K562 (cell line): Measurements from ENCODE around the gene GSG1L2. TPM values are rescaled to one million over a fixed set of nuclear protein-coding genes. Genes with fewer than 3 reads are reported as not detected.

Experiments used
- ATAC-seq: fragments of 200-7000 bp; cut with Tn5 transposase; 3 replicates; pipeline ENCODE4 v1.9.1; 2020; ENCODE audit warnings: moderate library complexity
- BruUV-seq: library from RNA; stranded (reverse); fragments of 400-500 nt; replicated peaks from 2 replicates; lab custom pipeline; 2021; lab: Mats Ljungman, UMichigan
- CTCF ChIA-PET: fragments of 300-600 bp; formaldehyde crosslinking; extraction: SDS; loops from one replicate; lab custom pipeline; 2021; ENCODE audit warnings: low intra/inter-chr PET ratio; lab: Yijun Ruan, JAX
- POLR2A ChIA-PET: fragments of 300-600, 350-650 bp; sonication (Branson Sonifier 250); formaldehyde crosslinking; extraction: SDS; loops from one replicate; lab custom pipeline; 2021; ENCODE audit warnings: antibody characterized with exemption, inconsistent platforms; lab: Yijun Ruan, JAX
- DNase-seq, 4 experiments: peaks; one replicate each; pipeline versions ENCODE4 v3.0.0 to v3.0.0-alpha.2; 2011 to 2018; ENCODE audit warnings: low spot score in 3 of 4, mixed read lengths in 3 of 4; ENCODE audit errors: extremely low read depth in 1 of 4
- FAIRE-seq: peaks from 2 replicates; lab custom pipeline; 2011; peaks lifted over from hg19 to GRCh38; lab: Jason Lieb, UNC
- H2AFZ ChIP-seq: 2 replicates; pipeline ENCODE4 v1.6.0; 2011; ENCODE audit warnings: low read depth, low read length, control low read depth, inconsistent platforms
- H3K27ac ChIP-seq: fragments of 200-600 bp; 3 replicates; pipeline ENCODE4 v1.8.0; 2011; ENCODE audit warnings: low read depth, mild to moderate bottlenecking, control low read depth, inconsistent platforms, low read length, moderate library complexity, mixed read lengths; ENCODE audit errors: extremely low read depth
- H3K27me3 ChIP-seq, 2 experiments: fragments of 300-600 bp in 1 of 2; 2 replicates in 1 of 2; 3 replicates in 1 of 2; pipeline versions ENCODE4 v1.6.0 to v1.8.0; 2011; ENCODE audit warnings: inconsistent platforms in 2 of 2, low read length in 2 of 2, mild to moderate bottlenecking in 1 of 2, mixed read lengths in 1 of 2, moderate library complexity in 1 of 2; ENCODE audit not compliant: control insufficient read depth in 2 of 2, insufficient read depth in 2 of 2
- H3K36me3 ChIP-seq: fragments of 300-600 bp; 3 replicates; pipeline ENCODE4 v1.8.0; 2011; ENCODE audit warnings: mild to moderate bottlenecking, low read length, inconsistent platforms; ENCODE audit not compliant: control insufficient read depth, insufficient read depth
- H3K4me1 ChIP-seq, 2 experiments: fragments of 200-600 bp in 1 of 2; replicated peaks in 1 of 2; 2 replicates in 1 of 2; 3 replicates in 1 of 2; pipeline versions ENCODE4 v1.5.1 to v1.8.0; 2011; ENCODE audit warnings: inconsistent platforms in 2 of 2, low read length in 2 of 2, mild to moderate bottlenecking in 1 of 2, mixed read lengths in 1 of 2, moderate library complexity in 1 of 2; ENCODE audit not compliant: control insufficient read depth in 2 of 2, insufficient read depth in 2 of 2
- H3K4me2 ChIP-seq: 2 replicates; pipeline ENCODE4 v1.6.1; 2011; ENCODE audit warnings: low read length, control low read depth, inconsistent platforms, mixed read lengths; ENCODE audit not compliant: insufficient read depth
- H3K4me3 ChIP-seq: fragments of 200-600 bp; sonication (generic), shearing (Covaris generic); 2 replicates; pipeline ENCODE4 v1.5.1; 2016; ENCODE audit warnings: control low read depth, inconsistent platforms
- H3K79me2 ChIP-seq: fragments of 200-600 bp; 3 replicates; pipeline ENCODE4 v1.8.0; 2011; ENCODE audit warnings: low read length, inconsistent platforms; ENCODE audit not compliant: control insufficient read depth, insufficient read depth
- H3K9ac ChIP-seq, 2 experiments: 2 replicates each; pipeline versions ENCODE4 v1.6.0 to v1.6.1; 2011; ENCODE audit warnings: low read depth in 2 of 2, low read length in 2 of 2, control low read depth in 1 of 2, inconsistent platforms in 1 of 2, mild to moderate bottlenecking in 1 of 2, mixed read lengths in 1 of 2; ENCODE audit not compliant: insufficient read depth in 1 of 2
- H3K9me1 ChIP-seq: one replicate; pipeline ENCODE4 v1.6.0; 2011; ENCODE audit warnings: inconsistent platforms, mild to moderate bottlenecking, low read length, moderate library complexity; ENCODE audit not compliant: control insufficient read depth, insufficient read depth
- H3K9me3 ChIP-seq: replicated peaks from 2 replicates; pipeline ENCODE4 v1.5.1; 2011; ENCODE audit warnings: low read depth, low read length, inconsistent platforms; ENCODE audit not compliant: control insufficient read depth, insufficient read depth
- H4K20me1 ChIP-seq: replicated peaks from 2 replicates; pipeline ENCODE4 v1.6.1; 2011; ENCODE audit warnings: low read length, inconsistent platforms, mixed read lengths; ENCODE audit not compliant: control insufficient read depth, insufficient read depth
- BRD9 ChIP-seq: fragments of 450-650 bp; IDR thresholded peaks from 2 replicates; pipeline ENCODE4 v1.6.1; 2018; ENCODE audit warnings: low read depth; ENCODE audit not compliant: partially characterized antibody
- CHD2 ChIP-seq: IDR thresholded peaks from 2 replicates; pipeline ENCODE4 v1.6.1; 2011; ENCODE audit warnings: low read depth, low read length
- NR3C1 ChIP-seq: sonication (generic); formaldehyde crosslinking; IDR thresholded peaks from 2 replicates; pipeline ENCODE4 v1.8.1; 2022; ENCODE audit warnings: missing genetic modification reagents
- PRPF4 ChIP-seq: fragments of 200-400 bp; formaldehyde crosslinking; IDR thresholded peaks from one replicate; pipeline ENCODE4 v1.6.1; 2017; ENCODE audit warnings: low read length, low read depth, mild to moderate bottlenecking; ENCODE audit not compliant: insufficient read depth, poor library complexity, severe bottlenecking
- SOX6 ChIP-seq: fragments of 450-650 bp; IDR thresholded peaks from 2 replicates; pipeline ENCODE4 v1.6.1; 2014; ENCODE audit warnings: mild to moderate bottlenecking
- TAF7 ChIP-seq: fragments of 450-650 bp; IDR thresholded peaks from 2 replicates; pipeline ENCODE4 v1.6.1; 2016; ENCODE audit warnings: missing genetic modification characterization, missing compliant biosample characterization
- TBL1XR1 ChIP-seq, 2 experiments: IDR thresholded peaks; 2 replicates each; pipeline ENCODE4 v1.6.1; 2012; ENCODE audit warnings: improper control_type of control experiment in 2 of 2, low read length in 2 of 2, mild to moderate bottlenecking in 1 of 2
- TBP ChIP-seq: optimal IDR thresholded peaks from 2 replicates; pipeline ENCODE3; 2011; ENCODE audit warnings: low read depth, low read length, improper control_type of control experiment
- TCFL5 ChIP-seq: fragments of 250-450 bp; sonication (Bioruptor Pico); conservative IDR thresholded peaks from 2 replicates; pipeline ENCODE4 v1.6.1; 2021; ENCODE audit warnings: mild to moderate bottlenecking, moderate library complexity, matching md5 sums
- TRIM25 ChIP-seq: fragments of 450-650 bp; IDR thresholded peaks from 2 replicates; pipeline ENCODE4 v1.7.0; 2016; ENCODE audit warnings: borderline replicate concordance
- ZNF3 ChIP-seq: fragments of 250-450 bp; sonication (Bioruptor Pico); IDR thresholded peaks from 2 replicates; pipeline ENCODE4 v1.5.0; 2021; ENCODE audit warnings: mild to moderate bottlenecking, moderate library complexity
- ZNF830 ChIP-seq: fragments of 250-450 bp; sonication (Bioruptor Pico); IDR thresholded peaks from 2 replicates; pipeline ENCODE4 v1.5.0; 2021; ENCODE audit warnings: mild to moderate bottlenecking
- WGBS: fragments of 100-300 bp; shearing (Covaris generic); methylation state at CpG from one replicate; pipeline ENCODE4 v1.1.6; 2016; ENCODE audit warnings: low coverage, mixed read lengths; ENCODE audit not compliant: insufficient coverage; ENCODE audit errors: missing lambda C conversion rate; 5-methylcytosine and 5-hydroxymethylcytosine counted together
- in situ Hi-C: fragments of 300-500 bp; cut with MboI; formaldehyde crosslinking; loops from 4 replicates; pipeline ENCODE4 v1.15.0; 2018; ENCODE audit warnings: inconsistent platforms, mixed read lengths
- intact Hi-C: fragments of 100-400 bp; cut with micrococcal nuclease; formaldehyde crosslinking; loops from 2 replicates; pipeline ENCODE4 v1.14.2; 2022
- polyA plus RNA-seq, 8 experiments: library from polyadenylated mRNA; depleted of rRNA in 4 of 8; stranded (reverse) in 5 of 8; unstranded in 3 of 8; fragments of >200 nt; fragmentation: Nextera tagmentation in 2 of 8; fragmentation: Illumina TruSeq in 1 of 8; extraction: Ambion mirVana in 2 of 8; extraction: Trizol in 1 of 8; gene quantifications; 2 replicates each; pipeline versions ENCODE4 v1.2.1 to v1.2.3, GENCODE V29; 2011 to 2014; ENCODE audit warnings: inconsistent platforms in 1 of 8, missing spikeins in 1 of 8
- total RNA-seq, 7 experiments: library from RNA; depleted of rRNA in 6 of 7; stranded (reverse); fragments of >200 nt in 6 of 7; fragmentation: Illumina TruSeq in 2 of 7; extraction: Trizol in 2 of 7; gene quantifications; 2 replicates each; pipeline versions ENCODE4 v1.2.1 to v1.2.3, GENCODE V29; 2011 to 2021; ENCODE audit warnings: low replicate concordance in 1 of 7
- TF ChIP-seq, protein P1 (sequence below): fragments of 450-650 bp; IDR thresholded peaks from 2 replicates; pipeline ENCODE4 v1.6.1; 2016; ENCODE audit warnings: antibody characterized with exemption
- TF ChIP-seq, protein P2 (sequence below): fragments of 450-650 bp; formaldehyde crosslinking; IDR thresholded peaks from 2 replicates; pipeline ENCODE4 v1.4.0; 2022; ENCODE audit warnings: missing genetic modification characterization

GSG1L2 gene
- total and polyA plus RNA-seq, 9 of the 15 experiments (the other 6 are each of a cell fraction or from before 2014, with no cell fraction given), result not detected

GRCh38 chr17:9862949-9863348 lies 41.1 kb upstream of the GSG1L2 start:
- Histone ChIP-seq H3K27ac (no peak overlapping the region), H3K9ac (no peak overlapping the region), H3K79me2 (no peaks in the 10 kb centered on the region), H4K20me1 (no peaks in the 10 kb centered on the region), H3K4me3 (no peak overlapping the region)
- intact Hi-C loops, result no loop called here
- ATAC-seq (no peak), DNase-seq (no peak)
- POLR2A ChIA-PET, result no interaction called here
- WGBS, result 0% methylated on average over 4 of the region's 4 CpGs
- no TSS peak for BruUV-seq
- no peak for TF ChIP-seq SOX6
- TF ChIP-seq, protein P1, sequence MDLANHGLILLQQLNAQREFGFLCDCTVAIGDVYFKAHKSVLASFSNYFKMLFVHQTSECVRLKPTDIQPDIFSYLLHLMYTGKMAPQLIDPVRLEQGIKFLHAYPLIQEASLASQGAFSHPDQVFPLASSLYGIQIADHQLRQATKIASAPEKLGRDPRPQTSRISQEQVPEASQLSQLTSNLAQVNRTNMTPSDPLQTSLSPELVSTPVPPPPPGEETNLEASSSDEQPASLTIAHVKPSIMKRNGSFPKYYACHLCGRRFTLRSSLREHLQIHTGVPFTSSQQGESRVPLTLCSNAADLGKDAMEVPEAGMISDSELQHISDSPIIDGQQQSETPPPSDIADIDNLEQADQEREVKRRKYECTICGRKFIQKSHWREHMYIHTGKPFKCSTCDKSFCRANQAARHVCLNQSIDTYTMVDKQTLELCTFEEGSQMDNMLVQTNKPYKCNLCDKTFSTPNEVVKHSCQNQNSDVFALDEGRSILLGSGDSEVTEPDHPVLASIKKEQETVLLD, result no peak
- TF ChIP-seq TBP, result no peak
- TF ChIP-seq NR3C1, result no peak
- TF ChIP-seq, all 486 proteins: peak for 0
- H3K4me2 ChIP-seq, result no peak overlapping the region
- no peaks in the 10 kb centered on the region for H3K36me3 ChIP-seq
- H3K27me3 ChIP-seq, result no peaks in the 10 kb centered on the region
- H2AFZ ChIP-seq, result no peak overlapping the region
- H3K9me3 ChIP-seq, result no peaks in the 10 kb centered on the region
- in situ Hi-C loops, result no loop called here
- no peak for FAIRE-seq
- H3K9me1 ChIP-seq, result no peaks in the 10 kb centered on the region
- H3K4me1 ChIP-seq, result no peaks in the 10 kb centered on the region
- CTCF ChIA-PET, result no interaction called here

DNA sequence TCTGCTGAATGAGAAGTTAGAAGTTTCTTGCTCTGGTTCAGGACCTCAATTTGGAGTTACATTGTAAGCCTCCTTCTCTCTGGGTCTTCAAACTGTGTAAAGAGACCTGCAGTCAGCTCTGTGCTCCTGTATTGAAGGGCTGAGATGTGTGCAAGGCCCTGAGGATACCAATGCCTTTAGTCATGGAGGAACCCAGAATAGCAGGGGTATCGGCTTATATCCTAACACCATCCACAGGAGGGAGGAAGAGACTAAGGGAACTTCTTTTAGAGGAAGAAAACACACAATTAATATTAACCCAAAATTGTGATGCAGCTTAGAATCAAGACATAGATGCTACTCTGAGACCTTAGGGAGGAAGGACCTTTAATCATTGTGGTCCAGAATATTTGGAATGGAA lies 40.3 kb upstream of the GSG1L2 start:
- no peak overlapping the region for H3K4me2 ChIP-seq
- no peaks in the 10 kb centered on the region for H3K27me3 ChIP-seq
- no CpG with 5 or more reads among the region's 1 CpG for WGBS
- ChIA-PET POLR2A (no interaction called here), CTCF (no interaction called here)
- intact Hi-C loops (no loop called here), in situ Hi-C loops (no loop called here)
- H3K79me2 ChIP-seq, result no peaks in the 10 kb centered on the region
- DNase-seq (no peak), ATAC-seq (no peak), FAIRE-seq (no peak)
- no peak overlapping the region for H3K4me3 ChIP-seq
- no peak overlapping the region for H3K9ac ChIP-seq
- no TSS peak for BruUV-seq
- no peak overlapping the region for H3K27ac ChIP-seq
- H2AFZ ChIP-seq, result no peak overlapping the region
- no peaks in the 10 kb centered on the region for H3K9me3 ChIP-seq
- no peaks in the 10 kb centered on the region for H3K4me1 ChIP-seq
- no peaks in the 10 kb centered on the region for H4K20me1 ChIP-seq
- no peaks in the 10 kb centered on the region for H3K9me1 ChIP-seq
- H3K36me3 ChIP-seq, result no peaks in the 10 kb centered on the region
- TF ChIP-seq TAF7 (tag), result no peak
- TF ChIP-seq ZNF830 (CRISPR knock-in tag), result no peak
- TF ChIP-seq BRD9, result no peak
- TF ChIP-seq CHD2, result no peak
- no peak for TF ChIP-seq TCFL5
- TF ChIP-seq PRPF4, result no peak
- no peak for TF ChIP-seq ZNF3 (CRISPR knock-in tag)
- TF ChIP-seq, protein P2, sequence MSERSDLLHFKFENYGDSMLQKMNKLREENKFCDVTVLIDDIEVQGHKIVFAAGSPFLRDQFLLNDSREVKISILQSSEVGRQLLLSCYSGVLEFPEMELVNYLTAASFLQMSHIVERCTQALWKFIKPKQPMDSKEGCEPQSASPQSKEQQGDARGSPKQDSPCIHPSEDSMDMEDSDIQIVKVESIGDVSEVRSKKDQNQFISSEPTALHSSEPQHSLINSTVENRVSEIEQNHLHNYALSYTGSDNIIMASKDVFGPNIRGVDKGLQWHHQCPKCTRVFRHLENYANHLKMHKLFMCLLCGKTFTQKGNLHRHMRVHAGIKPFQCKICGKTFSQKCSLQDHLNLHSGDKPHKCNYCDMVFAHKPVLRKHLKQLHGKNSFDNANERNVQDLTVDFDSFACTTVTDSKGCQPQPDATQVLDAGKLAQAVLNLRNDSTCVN (CRISPR knock-in tag), result no peak
- no peak for TF ChIP-seq TBL1XR1 (IDR thresholded peaks at IDR 0.05; ENCODE audit: low read length in 2 of 2)
- TF ChIP-seq TRIM25, result no peak
